CD4-positive, alpha-beta T cell treated with Interleukin-4 for 4 hours (primary cell): Measurements from ENCODE around the gene SQOR.

ENCODE experiments used
- DNase-seq: peaks from one replicate; pipeline ENCODE4 v3.0.0-alpha.2; 2020

Gene SQOR

DNA sequence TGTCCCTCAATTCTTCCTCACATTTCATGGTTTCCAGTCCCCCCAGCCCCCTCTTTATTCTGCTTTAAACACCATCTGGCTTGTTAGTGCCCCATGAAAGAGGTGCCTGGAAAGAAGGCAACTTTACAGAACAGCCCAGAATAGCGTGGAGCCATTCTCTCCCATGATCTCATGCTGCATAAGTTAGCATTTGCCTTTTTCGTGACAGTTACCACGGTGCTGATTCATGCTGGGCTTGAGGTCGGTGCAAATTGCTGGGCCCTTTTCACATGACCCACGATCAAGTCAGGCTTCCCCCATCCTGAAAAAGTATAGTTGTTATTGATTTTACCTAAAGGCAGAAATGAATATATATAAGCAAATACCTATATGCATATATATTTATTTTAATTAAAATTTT is 29.6 kb downstream of the SQOR start:
- DNase-seq: no peak

DNA sequence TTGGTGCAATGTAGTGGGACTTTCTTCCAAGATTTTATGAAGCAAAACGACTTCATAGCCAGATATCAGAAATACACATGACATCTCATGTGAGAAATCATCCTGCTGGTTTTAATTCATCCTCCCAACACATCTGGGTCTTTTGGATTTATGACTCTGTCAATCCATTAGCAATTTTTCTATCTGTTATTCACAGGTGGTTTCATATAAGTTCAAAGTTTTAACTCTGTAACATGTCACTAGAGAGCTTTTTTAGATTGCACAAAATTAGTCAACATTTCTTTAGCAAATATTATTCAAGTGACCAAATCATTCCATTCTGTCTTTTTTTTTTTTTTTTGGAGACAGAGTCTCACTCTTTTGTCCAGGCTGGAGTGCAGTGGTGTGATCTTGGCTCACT is 30.4 kb downstream of the SQOR start:
- DNase-seq: no peak

DNA sequence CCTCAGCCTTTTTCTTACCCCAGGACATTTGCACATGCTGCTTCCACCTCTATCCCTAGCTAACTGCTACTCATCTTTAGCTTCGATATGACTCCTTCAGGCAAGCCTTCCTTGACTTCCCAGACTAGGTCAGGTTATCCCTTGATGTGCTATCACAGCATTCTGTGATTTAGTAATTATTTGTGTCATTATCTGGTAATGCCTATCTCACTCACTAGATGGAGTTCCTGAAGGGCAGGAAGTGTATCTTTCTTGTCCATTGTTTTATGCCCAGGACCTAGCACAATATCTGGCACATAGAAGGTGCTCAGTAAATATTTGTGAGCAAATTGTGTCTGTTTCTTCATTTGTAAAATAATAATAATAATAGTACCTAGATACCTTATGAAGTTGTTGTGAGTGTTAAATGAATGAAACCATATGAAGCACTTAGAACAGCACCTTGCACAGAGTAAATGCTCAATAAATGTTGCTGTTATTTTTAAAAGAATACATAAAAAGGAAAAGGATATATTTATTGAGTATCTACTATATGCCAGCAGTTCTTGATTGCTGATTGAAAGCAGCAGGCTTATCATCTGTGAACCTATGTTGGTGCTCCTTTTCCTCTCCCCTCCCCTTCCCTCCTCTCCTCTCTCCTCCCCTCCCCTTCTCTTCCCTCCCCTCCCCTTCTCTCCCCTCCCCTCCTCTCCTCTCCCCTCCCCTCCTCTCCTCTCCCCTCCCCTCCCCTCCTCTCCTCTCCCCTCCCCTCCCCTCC is 31.5 kb downstream of the SQOR start:
- no peak for DNase-seq

DNA sequence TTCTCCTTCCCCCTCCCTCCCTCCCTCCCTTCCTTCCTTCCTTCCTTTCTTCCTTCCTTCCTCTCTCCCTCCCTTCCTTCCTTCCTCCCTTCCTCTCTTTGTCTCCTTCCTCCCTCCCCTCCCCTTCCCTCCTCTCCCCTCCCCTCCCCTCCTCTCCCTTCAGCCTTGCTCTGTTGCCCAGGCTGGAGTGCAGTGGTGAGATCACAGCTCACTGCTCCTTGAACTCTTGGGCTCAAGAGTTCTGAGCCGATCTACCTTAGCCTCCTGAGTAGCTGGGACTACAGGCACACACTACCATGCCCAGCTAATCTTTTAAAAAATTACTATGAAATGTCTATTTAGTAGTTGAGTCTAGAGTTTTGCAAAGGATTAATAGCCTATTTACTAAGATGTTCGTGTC is 32.2 kb downstream of the SQOR start:
- DNase-seq: no peak

DNA sequence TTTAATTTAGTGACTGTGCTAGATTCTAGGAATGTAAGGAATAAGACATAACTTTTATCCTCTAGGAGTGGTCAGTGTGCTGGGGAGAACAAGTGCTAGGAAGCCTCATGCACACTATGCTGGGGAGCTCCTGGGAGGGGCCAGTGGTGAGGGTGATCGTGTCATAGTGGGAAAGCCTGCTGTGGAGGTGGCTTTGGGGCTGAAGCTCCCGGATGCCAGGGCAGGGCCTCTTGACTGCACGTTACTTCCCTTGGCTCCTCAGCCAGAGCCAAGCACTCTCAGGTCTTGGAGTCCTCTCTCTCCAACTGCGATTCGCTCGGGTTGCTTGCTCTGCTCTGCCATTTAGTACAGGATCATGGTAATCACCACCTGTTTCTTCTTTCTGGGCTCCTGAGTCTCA is 33.6 kb downstream of the SQOR start:
- no peak for DNase-seq

DNA sequence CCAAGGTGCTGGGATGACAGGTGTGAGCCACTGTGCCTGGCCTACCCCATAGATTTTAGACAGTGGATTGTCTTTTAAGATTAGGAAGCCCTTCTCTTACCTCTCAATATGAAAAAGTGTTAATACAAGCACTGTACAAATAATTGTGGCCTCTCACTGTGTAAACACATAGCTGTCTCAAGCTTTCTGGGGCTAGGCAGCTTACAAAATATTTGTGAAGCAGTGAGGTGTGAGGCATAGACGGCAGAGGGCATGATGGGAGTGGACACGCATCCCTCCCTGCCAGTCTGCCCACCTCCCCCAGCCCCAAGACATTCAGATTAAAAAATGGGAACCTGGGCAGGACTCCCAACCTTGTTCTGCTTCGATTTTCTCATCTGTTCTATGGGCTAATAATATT is 34.6 kb downstream of the SQOR start:
- no peak for DNase-seq

DNA sequence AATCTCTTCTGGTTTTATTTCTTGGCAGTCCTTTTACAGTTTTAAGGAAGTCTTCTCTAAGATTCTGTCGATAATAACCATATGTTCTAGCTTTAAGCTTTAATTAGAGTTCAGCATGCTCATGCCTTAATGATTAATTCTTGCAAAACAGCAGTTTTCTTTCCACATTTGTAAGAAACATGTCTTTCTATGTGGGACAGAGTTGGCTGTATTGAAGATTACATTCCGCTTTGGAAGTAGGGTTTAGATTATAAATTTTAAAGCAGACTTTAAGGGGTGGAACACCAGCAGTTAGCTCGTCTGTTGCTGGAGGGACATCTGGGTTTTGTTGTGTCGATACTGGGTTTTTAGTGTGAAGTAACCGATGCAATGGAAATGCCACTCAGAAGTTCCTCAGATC is 35.3 kb downstream of the SQOR start:
- DNase-seq: no peak

DNA sequence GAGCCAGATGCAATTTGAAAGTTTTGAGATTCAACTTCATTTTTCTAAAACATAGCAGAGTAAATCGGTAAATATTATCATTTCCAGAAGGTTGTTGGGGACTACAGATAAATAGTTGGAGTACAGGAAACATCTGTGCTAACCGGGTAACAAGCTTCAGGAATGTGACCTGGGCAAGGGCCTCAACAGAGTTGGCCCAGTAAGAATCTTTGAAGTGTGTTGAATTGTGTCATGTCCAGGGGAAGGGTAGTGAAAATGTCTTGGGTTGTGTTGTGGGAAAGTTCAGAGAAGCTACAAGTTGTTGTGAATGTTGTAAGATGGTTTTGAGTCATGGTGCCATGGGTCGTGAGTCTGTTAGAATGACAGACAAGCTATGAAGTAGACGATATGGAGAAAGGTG is 35.7 kb downstream of the SQOR start:
- no peak for DNase-seq

DNA sequence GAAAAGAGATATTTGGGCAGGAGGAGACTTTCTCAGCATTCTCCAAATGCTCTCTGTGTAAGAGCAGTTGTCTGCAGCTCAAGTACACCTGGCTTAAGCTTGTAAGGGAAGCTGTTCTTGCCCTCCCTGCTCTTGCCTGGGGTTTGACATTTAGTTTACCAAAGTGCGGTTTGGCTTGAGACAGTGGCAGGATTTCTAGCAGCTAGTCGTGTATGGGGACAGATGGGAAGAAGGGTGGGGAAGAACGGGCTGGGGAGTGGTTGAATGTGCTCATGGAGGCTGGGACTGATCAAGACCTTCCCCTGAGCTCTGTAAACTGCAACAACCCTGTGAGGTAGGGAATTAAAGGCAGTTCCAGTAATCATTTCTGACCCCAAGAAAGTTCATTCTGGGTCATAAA is 39.8 kb downstream of the SQOR start:
- DNase-seq: no peak

DNA sequence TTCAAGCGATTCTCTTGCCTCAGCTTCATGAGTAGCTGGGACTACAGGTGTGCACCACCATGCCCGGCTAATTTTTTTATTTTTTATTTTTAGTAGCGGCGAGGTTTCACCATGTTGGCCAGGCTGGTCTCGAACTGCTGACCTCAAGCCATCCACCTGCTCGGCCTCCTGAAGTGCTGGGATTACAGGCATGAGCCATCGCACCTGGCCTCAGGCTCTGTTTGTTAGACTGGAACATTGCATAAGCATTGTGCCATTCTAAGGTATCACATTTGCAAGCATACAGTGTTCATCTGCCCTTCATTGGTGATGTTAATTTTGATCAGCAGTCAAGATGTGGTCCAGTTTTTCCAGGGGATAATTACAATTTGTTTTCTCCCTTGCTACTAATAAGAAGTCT is 43.0 kb downstream of the SQOR start:
- no peak for DNase-seq

DNA sequence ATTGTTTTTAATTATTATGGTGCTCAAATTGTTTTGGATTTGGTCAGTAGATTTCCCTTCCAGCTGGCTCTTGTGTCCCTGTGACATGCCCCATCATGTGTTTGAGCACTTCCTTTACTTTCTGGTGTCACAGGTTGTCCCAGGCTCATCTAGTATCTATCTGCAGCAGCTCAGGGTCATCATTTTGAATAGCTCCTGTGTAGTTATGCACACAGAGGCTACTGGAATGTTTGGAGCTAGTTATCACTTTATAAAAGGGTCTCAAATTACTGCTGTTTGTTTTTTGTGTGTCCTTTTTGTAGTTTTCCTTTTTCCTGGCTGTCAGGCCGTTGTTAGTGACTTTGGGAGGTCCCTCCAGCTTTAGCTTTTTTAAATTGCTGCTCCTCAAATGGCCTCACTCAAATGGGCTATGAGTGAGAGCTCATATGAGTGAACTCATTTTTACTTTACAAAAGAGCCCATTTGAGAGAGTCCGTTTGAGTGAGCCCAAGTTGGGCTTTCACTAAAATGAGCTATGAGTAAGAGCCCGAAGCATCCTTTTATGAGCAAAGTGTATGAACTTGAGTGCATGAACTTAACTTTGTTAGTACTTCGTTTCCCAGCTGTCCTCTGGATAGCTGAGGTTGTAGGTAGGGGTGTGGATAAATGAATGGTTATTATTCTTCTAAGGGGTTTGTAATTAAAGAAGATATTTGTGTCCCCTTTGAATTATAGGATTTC is 43.8 kb downstream of the SQOR start:
- DNase-seq: no peak

DNA sequence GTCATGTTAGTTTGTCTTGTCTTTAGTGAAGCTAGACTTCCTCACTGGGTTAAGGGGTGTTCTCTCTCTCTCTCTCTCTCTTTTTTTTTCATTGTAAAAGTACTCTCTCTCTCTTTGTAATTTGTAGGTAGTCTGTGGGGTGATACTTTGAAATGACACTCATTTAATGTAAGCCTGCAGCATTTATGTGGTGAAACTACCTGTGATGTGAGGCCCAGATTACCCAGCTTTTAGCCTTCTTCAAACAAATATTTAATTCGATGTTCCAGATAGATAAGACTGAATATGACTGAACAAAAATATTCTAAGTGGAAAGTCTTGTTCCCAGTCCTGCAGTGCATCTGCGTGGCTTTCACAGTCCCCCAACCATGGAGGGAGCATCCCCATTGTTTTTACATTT is 49.7 kb downstream of the SQOR start:
- no peak for DNase-seq

DNA sequence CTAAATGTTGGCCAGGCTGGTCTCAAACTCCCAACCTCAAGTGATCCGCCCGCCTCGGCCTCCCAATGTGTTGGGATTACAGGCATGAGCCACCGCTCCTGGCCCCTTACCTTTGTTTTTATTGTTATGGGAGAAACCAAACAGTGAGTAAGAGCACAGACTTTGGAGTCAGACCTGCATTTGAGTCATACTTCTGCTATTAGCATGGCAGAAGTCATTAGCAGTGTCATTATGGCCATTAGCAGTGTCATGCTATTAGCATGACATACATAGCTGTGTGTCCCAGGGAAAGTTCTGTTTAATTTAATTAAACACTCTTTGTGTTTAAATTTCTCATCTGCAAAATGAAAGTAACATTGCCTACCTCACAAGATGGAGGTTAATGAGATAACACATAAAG is 54.8 kb downstream of the SQOR start:
- no peak for DNase-seq

DNA sequence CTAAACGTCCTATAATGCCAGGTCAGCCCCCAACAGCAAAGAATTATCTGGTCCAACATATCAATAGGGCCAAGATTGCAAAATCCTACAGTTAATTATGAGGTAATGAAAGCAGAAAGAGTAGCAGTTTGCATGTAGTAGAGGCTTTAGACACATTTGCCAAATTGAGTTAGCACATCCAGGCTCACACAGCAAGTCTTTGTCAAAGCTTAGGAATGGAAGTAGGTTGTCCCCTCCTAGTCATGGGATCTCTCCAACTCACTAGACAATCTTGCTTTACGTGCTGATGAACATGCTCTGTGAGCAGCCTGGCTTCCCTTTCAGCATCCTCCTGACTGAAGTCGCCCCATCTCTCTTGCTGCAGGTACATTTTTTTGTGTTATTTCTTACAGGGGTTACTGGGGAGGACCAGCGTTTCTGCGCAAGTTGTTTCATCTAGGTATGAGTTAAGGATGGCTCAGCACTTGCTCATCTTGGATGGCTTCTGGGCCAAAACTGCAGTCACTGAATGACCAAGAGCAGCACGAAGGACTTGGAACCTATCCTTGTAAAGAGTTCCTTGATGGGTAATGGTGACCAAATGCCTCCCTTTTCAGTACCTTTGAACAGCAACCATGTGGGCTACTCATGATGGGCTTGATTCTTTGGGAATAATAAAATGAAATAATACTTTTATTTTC is 55.9 kb downstream of the SQOR start:
- DNase-seq: no peak

DNA sequence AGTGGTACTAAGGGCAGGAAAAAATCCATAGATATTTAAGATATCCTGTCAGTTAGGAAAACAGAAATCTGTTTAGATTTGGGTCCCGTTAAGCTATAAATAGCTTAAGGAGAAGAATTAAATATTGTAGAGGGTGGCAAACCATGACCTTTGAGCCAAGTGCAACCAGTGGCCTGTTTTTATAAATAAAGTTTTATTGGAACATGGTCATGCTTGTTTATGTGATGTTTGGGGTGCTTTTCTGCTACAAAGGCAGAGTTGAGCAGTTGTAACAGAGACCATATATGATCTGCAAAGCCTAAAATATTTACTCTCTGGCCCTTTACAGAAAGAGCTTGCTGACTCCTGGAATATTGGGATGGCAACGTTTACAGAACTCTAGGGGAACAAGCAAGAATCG is 66.3 kb downstream of the SQOR start:
- DNase-seq: no peak

DNA sequence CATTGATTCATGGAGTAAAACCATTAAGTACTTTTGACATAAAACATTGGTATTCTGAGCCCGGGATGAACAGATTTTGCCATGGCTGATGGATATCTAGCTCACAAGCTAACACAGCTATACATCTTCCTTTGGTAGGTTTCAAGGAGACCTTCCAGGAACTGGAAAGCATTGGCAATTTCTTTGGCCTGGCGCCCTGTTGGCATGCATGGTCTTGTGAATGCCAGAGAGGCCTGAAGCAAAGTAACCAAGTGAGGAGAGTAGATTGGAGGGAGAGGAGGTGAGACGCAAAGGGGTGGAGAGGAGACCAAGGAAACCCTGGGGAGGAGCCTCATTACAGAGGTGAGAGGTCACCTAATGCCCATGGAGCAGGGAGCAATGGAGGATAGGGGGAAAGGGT is 67.2 kb downstream of the SQOR start:
- no peak for DNase-seq

DNA sequence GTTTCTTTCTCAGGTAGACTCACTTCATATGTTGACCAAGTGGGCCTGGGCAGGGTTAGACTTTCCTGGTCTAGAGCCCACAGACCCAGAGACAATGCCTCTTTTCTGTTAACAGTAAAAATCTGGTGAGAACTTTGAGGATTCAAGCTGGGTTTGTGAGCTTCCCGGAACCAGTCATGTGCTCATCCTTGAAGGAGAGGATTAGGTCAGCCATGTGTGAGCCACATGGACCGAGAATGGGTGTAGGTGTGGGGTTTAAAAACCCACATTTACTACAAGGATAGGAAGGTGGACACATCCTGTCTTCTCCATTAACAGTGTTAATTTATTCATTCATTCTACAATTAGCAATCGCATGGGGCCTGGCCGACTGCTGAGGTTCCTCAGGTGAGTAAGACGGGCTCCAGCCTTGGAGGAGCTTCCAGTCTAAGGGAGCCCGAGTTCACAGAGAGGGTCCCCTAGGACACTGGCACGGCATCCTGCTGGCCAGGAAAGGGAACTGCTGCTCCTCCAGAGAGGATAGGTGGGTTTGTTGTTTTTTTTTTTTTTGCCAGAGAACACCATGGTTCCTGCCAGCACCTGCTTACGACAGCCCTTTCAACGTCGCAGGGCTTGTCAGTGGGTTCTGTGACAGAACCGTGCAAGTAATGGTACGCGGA is 69.0 kb downstream of the SQOR start:
- no peak for DNase-seq

DNA sequence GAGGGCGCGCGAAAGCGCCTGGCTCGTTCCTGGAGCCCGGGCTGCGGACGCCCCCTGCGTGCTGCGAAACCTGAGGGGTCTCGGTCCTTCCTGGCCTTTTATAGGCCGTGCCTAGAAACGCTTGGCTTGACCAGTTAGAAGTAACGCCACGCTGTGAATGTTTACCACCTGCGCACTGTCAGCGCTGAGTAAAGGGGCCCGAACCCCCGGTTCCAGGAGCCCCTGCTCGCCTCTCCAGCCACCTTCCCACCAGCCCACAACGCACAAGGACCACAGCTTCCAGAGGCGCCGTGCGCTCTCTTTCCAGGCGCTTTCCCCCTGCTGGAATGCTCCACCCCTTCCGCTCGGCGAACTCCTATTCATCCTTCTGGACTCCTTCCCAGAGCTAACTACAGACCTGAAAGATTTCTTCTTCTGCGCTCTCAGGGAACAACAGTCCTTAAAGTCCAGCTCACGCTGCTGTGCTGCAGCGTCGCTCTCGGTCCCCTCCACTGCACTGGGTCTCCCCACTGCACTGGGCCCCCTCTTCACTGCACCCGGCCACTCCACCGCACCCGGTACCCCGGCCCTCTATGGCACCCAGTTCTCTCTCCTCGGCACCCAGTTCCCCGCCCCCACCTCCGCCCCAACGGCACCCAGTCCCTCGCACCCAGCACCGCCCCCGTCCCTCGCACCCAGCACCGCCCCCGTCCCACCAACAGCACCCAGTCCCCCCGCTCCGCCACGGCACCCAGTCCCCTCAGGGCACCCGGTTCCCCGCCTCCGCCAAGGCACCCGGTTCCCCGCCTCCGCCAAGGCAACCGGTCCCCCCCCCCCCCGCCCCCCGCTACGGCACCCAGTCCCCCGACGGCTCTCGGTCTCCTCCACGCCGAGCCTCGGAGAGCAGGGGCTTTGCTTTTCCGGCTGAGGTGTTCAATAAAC is 69.8 kb downstream of the SQOR start:
- peak; percentile 12 for DNase-seq

DNA sequence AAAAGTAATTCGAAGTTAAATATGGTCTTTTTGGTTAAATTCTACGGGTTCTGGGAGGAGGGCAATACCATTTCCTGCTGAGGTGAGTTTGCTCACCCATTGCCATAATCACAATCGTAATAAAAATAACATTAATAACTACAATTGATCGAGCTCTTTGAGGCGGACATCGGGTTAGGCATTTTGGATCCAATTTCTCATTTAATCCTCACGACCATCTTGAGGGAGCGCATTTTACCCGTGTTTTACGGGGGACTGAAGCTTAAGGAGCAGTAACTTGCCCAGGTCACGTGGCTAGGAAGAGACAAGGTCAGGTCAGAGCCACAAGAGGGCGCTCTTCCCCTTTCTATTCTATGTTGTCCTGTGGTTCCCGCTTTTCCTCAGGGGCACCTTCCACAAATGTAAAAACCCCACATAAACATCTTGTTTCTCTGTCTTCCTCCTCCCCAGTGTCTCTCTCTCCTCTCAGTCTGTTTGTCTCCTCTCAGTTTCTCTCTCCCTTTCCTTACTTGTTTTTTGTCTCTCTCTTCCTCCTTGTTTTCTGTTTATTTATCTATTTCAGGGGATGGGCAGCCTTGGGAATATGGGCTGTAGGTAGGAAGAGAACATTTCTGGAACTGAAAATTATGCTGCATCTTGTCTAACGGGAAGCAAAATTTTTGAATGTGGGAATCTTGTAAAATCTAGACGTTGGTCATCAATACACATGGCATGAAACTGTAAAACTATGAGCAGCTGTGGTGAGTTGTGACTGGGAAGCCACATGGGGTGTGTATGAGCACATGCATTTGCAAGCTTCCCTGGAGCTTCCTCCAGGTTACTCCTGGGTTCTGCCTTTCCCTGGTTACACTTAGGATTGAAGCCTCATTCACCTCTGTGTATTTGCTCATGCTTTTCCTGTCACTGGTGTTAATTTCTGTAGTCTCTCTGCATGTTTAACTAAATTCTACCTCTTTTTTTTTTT is 71.0 kb downstream of the SQOR start:
- DNase-seq: peak; percentile 65

DNA sequence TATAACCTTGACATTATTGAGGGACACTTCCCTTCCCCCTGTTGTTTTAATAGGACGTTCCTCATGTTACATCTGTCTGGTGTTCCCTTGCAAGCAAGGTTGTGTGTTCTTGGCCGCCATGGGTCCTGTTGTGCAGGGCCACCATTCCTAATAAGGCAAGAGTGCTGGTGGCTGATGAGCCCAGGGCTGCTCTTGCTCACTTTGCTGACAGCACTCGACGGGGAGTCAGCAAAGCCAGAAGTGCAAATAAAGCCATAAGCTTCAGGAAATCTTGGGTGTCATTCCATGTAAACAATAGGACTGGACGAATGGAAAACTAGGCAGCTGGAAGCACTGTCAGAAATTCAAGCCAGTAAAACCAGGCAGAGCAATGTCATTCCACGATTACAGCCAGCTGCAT is 75.8 kb downstream of the SQOR start:
- no peak for DNase-seq
